Measurements from ENCODE around the gene CDCP1.
A peak's percentile ranks its signal among the peaks of the same experiment; 100 is the strongest.

GRCh38 chr3:45055411-45056143 lies 90.6 kb downstream of the CDCP1 start:
- TF ChIP-seq REST (IDR thresholded peaks at IDR 0.05; ENCODE audit: low read depth) = no peak
- no peak for TF ChIP-seq EP300 (IDR thresholded peaks at IDR 0.05; ENCODE audit: borderline replicate concordance)
- TF ChIP-seq ZBTB7A (IDR thresholded peaks at IDR 0.05; ENCODE audit: low read depth) = no peak
- TF ChIP-seq CREB1 (IDR thresholded peaks at IDR 0.05; ENCODE audit: low read depth) = no peak
- no peak for TF ChIP-seq EGR1 (IDR thresholded peaks at IDR 0.05)
- TF ChIP-seq TAF1 (IDR thresholded peaks at IDR 0.05; ENCODE audit: low read depth) = no peak
- TF ChIP-seq RAD21 (IDR thresholded peaks at IDR 0.05; ENCODE audit: low read depth) = peak; percentile 36; the same call in 1 of the 2 replicates
- no peak for TF ChIP-seq NFIC (IDR thresholded peaks at IDR 0.05)
